ENCODE measurements around the gene EVA1C. TPM values are rescaled to one million over a fixed set of nuclear protein-coding genes. Genes with fewer than 3 reads are reported as not detected.
"Not testable (repeated sequence)": the region's sequence is repeated elsewhere in the genome, so short reads cannot be mapped to it uniquely, and the experiment has no call there.

EVA1C gene
- total and polyA plus RNA-seq, 7 donors = 5.5 to 10.7 (median 6.1) TPM

- Histone ChIP-seq H3K36me3 (ENCODE audit: insufficient read depth in 1 of 2, low read depth in 1 of 2) (no peaks in the 10 kb centered on the region), H3K9me3 (no peaks in the 10 kb centered on the region), H3K27me3 (ENCODE audit: insufficient read depth in 3 of 3, low read length in 2 of 3) (no peaks in the 10 kb centered on the region), H3K4me1 (no peaks in the 10 kb centered on the region), H3K27ac (no peak overlapping the region), H3K4me3 (no peak overlapping the region)
- DNase-seq = no peak
- TF ChIP-seq, protein P1, sequence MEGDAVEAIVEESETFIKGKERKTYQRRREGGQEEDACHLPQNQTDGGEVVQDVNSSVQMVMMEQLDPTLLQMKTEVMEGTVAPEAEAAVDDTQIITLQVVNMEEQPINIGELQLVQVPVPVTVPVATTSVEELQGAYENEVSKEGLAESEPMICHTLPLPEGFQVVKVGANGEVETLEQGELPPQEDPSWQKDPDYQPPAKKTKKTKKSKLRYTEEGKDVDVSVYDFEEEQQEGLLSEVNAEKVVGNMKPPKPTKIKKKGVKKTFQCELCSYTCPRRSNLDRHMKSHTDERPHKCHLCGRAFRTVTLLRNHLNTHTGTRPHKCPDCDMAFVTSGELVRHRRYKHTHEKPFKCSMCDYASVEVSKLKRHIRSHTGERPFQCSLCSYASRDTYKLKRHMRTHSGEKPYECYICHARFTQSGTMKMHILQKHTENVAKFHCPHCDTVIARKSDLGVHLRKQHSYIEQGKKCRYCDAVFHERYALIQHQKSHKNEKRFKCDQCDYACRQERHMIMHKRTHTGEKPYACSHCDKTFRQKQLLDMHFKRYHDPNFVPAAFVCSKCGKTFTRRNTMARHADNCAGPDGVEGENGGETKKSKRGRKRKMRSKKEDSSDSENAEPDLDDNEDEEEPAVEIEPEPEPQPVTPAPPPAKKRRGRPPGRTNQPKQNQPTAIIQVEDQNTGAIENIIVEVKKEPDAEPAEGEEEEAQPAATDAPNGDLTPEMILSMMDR (IDR thresholded peaks at IDR 0.05) = no peak
- no peak for ATAC-seq
- WGBS, 3 donors = 79 to 95% (median 93%) methylated on average over 6 of the region's 6 CpGs
- intact Hi-C loops (cut with DNase I) = no loop called here
These were observed 36.5 kb downstream of the EVA1C start for GRCh38 chr21:32448803-32449594.

GRCh38 chr21:32450881-32451701, 38.6 kb downstream of the EVA1C start:
- H3K4me3 ChIP-seq; ATAC-seq; H3K27me3 ChIP-seq (ENCODE audit: insufficient read depth in 3 of 3, low read length in 2 of 3); intact Hi-C loops (cut with DNase I); H3K36me3 ChIP-seq (ENCODE audit: insufficient read depth in 1 of 2, low read depth in 1 of 2); H3K4me1 ChIP-seq; H3K9me3 ChIP-seq: not testable (repeated sequence)
- DNase-seq = peak; percentile 56 to 57
- 58 to 62% (median 62%) methylated on average over 14 of the region's 14 CpGs for WGBS, 3 donors
- H3K27ac ChIP-seq = peak overlapping the region; percentile 30

GRCh38 chr21:32452191-32452590, 39.7 kb downstream of the EVA1C start:
- H3K4me1 ChIP-seq; DNase-seq; intact Hi-C loops (cut with DNase I); H3K4me3 ChIP-seq; ATAC-seq; H3K27me3 ChIP-seq (ENCODE audit: insufficient read depth in 3 of 3, low read length in 2 of 3); H3K36me3 ChIP-seq (ENCODE audit: insufficient read depth in 1 of 2, low read depth in 1 of 2); H3K9me3 ChIP-seq; H3K27ac ChIP-seq: not testable (repeated sequence)
- 89 to 91% (median 90%) methylated on average over 8 of the region's 8 CpGs for WGBS, 3 donors

- H3K4me1 ChIP-seq = peaks cover 8% of the 10 kb centered on the region
- DNase-seq (no peak), ATAC-seq (no peak)
- no peaks in the 10 kb centered on the region for H3K27me3 ChIP-seq (ENCODE audit: insufficient read depth in 3 of 3, low read length in 2 of 3)
- H3K4me3 ChIP-seq = no peak overlapping the region
- H3K36me3 ChIP-seq (ENCODE audit: insufficient read depth in 1 of 2, low read depth in 1 of 2) = no peaks in the 10 kb centered on the region
- WGBS, 3 donors = 94 to 96% (median 95%) methylated on average over 11 of the region's 11 CpGs
- H3K9me3 ChIP-seq = no peaks in the 10 kb centered on the region
- no peak overlapping the region for H3K27ac ChIP-seq
- intact Hi-C loops (cut with DNase I) = no loop called here
- TF ChIP-seq, protein P1 (IDR thresholded peaks at IDR 0.05) = no peak
These were observed 40.1 kb downstream of the EVA1C start for GRCh38 chr21:32452641-32453040.

DNA sequence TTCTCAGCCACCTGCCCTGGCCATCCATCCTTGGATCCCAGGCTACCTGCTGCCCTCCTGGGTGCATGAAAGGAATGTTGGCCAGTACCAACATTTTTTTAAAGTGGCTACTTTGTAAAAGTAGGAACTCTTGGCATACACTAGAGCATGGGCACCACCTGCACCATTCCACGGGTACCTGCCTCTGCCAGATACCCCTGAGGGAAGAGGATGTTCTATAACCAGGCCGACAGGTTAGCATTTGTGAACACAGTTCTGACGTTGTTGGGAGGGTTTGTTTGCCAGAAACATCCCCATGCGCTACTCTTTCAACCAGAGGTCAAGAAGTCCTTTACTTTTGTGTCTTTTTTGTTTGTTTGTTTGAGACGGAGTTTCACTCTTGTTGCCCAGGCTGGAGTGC, 43.0 kb downstream of the EVA1C start:
- no peak overlapping the region for H3K27ac ChIP-seq
- H3K9me3 ChIP-seq = no peaks in the 10 kb centered on the region
- WGBS, 3 donors = 89 to 94% (median 91%) methylated on average over 5 of the region's 5 CpGs
- peaks cover 0 to 11% of the 10 kb centered on the region in 2 donors for H3K36me3 ChIP-seq (ENCODE audit: insufficient read depth in 1 of 2, low read depth in 1 of 2)
- intact Hi-C loops (cut with DNase I) = loop anchor here in 1 of 2 donors (5.0 kb wide), 1 partner anchor 43 kb away; the partner anchor contains the start of gene EVA1C
- TF ChIP-seq, protein P1 (IDR thresholded peaks at IDR 0.05) = no peak
- H3K4me3 ChIP-seq = no peak overlapping the region
- H3K4me1 ChIP-seq = peaks cover 8% of the 10 kb centered on the region
- no peak for DNase-seq
- H3K27me3 ChIP-seq (ENCODE audit: insufficient read depth in 3 of 3, low read length in 2 of 3) = no peaks in the 10 kb centered on the region
- no peak for ATAC-seq

Data from psoas muscle (tissue), 8 donors.